Measurements from ENCODE around the gene SLC25A1. TPM values are rescaled to one million over a fixed set of nuclear protein-coding genes. Genes with fewer than 3 reads are reported as not detected.

The SLC25A1 gene
- total and polyA plus RNA-seq, 2 of the 8 experiments (the other 6 are each of a cell fraction or from before 2014, with no cell fraction given) = 110 to 148 TPM

DNA sequence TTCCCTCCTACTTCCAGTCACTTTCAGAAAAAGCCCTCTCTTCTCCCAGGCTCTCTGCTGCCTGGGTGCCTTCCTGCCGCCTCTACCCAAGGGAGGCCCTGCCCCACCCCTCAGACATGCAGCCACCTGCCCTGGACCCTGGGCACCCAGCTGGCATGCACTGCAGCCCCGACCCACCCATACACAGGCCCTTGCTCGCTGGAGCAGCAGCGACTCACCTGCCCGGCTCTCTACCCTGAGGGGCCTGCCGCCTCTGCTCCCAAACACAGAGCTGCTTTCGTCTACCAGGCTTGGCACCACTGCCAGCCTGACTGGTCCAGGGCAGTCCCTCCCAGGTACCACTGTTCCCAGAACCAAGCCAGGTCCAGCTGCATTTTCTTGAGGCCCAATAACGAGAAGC lies 48.7 kb downstream of the SLC25A1 start:
- DNase-seq (ENCODE audit: low read depth in 1 of 2, low spot score in 2 of 2) (no peak), FAIRE-seq (no peak)

More for the DNA sequence above, 48.7 kb downstream of the SLC25A1 start:
- Histone ChIP-seq H3K14ac (ENCODE audit: insufficient read length) (no peak overlapping the region), H3K27ac (ENCODE audit: low read depth, low read length) (no peak overlapping the region), H2AK5ac (ENCODE audit: low read depth, low read length) (no peak overlapping the region), H4K91ac (replicated peaks; ENCODE audit: insufficient read length, low read length) (no peak overlapping the region), H3K4me3 (ENCODE audit: extremely low read depth in 1 of 4, insufficient read depth in 2 of 4, low read depth in 3 of 4, low read length in 4 of 4) (no peak overlapping the region), H2BK120ac (replicated peaks; ENCODE audit: low read depth, low read length) (no peak overlapping the region), H4K8ac (ENCODE audit: extremely low read depth, insufficient read depth, low read length) (no peak overlapping the region; the same call in 1 of the 2 replicates), H2AFZ (ENCODE audit: low read length) (no peak overlapping the region), H4K20me1 (replicated peaks in 1 of 2; ENCODE audit: control insufficient read depth in 1 of 2, insufficient read depth in 2 of 2, low read length in 2 of 2) (peaks cover 3 to 4% of the 10 kb centered on the region in 2 experiments), H2BK20ac (ENCODE audit: low read length) (no peak overlapping the region), H3K9me3 (ENCODE audit: insufficient read depth in 2 of 2, low read depth in 1 of 2, low read length in 1 of 2) (no peaks in the 10 kb centered on the region), H4K5ac (ENCODE audit: insufficient read length, low read depth, low read length) (no peak overlapping the region), H3K79me2 (ENCODE audit: control insufficient read depth in 1 of 2, insufficient read depth in 2 of 2, low read length in 2 of 2) (no peaks in the 10 kb centered on the region), H3K4ac (replicated peaks; ENCODE audit: insufficient read length, low read depth, low read length) (no peak overlapping the region), H3K4me2 (ENCODE audit: insufficient read depth in 1 of 2, low read depth in 2 of 2, low read length in 2 of 2) (no peak overlapping the region), H3K36me3 (ENCODE audit: control insufficient read depth in 2 of 4, insufficient read depth in 4 of 4, low read length in 3 of 4) (peaks cover 0 to 14% (median 3%) of the 10 kb centered on the region in 4 experiments; a peak in 3 of 8 replicates), H3K23ac (ENCODE audit: insufficient read length) (no peak overlapping the region), H2BK5ac (ENCODE audit: low read depth, low read length) (no peak overlapping the region), H2BK15ac (ENCODE audit: low read length) (no peak overlapping the region), H3K9ac (replicated peaks in 1 of 4; ENCODE audit: extremely low read depth in 1 of 4, low read depth in 3 of 4, low read length in 3 of 4) (no peak overlapping the region), H3K18ac (ENCODE audit: extremely low read depth, low read length) (no peak overlapping the region), H3K4me1 (replicated peaks in 1 of 4; ENCODE audit: control insufficient read depth in 3 of 4, insufficient read depth in 4 of 4, low read length in 3 of 4) (no peaks in the 10 kb centered on the region), H3K23me2 (ENCODE audit: low read depth, low read length) (no peaks in the 10 kb centered on the region), H3K27me3 (replicated peaks in 1 of 4; ENCODE audit: control insufficient read depth in 3 of 4, extremely low read depth in 1 of 4, insufficient read depth in 3 of 4, low read length in 3 of 4) (0 out of 7 replicates have a peak, but pooled peaks cover 0 to 2% (median under 1%) of the 10 kb centered on the region in 4 experiments), H3K79me1 (ENCODE audit: low read depth, low read length) (no peaks in the 10 kb centered on the region), H3K56ac (replicated peaks; ENCODE audit: insufficient read length, low read depth, low read length) (no peak overlapping the region), H2BK12ac (ENCODE audit: low read depth, low read length) (no peak overlapping the region)
- CTCF ChIA-PET (ENCODE audit: partially characterized antibody) = interaction anchor here (0.8 to 1.2 kb wide), 3 partner anchors 11 to 48 kb away, joined by 3 to 5 read pairs (median 3); partner anchors contain the start of gene SLC25A1
- WGBS, 2 experiments (ENCODE audit: extremely low coverage in 1 of 2, insufficient coverage in 1 of 2, insufficient read length in 1 of 2, insufficient replicate concordance in 2 of 2, low coverage in 1 of 2, low lambda C conversion rate in 2 of 2, missing lambda C conversion rate in 1 of 2) = 91% methylated on average over 8 of the region's 8 CpGs; no CpG with 5 or more reads in 1 of the 2 experiments
- POLR2A ChIA-PET (ENCODE audit: partially characterized antibody) = interaction anchor here (1.2 to 2.5 kb wide), 3 partner anchors 11 to 15 kb away, joined by 3 to 7 read pairs (median 4); partner anchors contain the start of gene ESS2
- TF ChIP-seq, protein P1, sequence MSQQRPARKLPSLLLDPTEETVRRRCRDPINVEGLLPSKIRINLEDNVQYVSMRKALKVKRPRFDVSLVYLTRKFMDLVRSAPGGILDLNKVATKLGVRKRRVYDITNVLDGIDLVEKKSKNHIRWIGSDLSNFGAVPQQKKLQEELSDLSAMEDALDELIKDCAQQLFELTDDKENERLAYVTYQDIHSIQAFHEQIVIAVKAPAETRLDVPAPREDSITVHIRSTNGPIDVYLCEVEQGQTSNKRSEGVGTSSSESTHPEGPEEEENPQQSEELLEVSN (IDR thresholded peaks at IDR 0.05) = no peak

Measured in H1 (cell line).